HEK293 (cell line): Measurements from ENCODE around the gene PARP15.

ENCODE experiments used
- CTCF ChIA-PET: fragments of 350-600 bp; formaldehyde crosslinking; extraction: SDS; loops from one replicate; lab custom pipeline; 2021; ENCODE audit warnings: antibody characterized with exemption; lab: Yijun Ruan, JAX
- POLR2A ChIA-PET: fragments of 300-600 bp; formaldehyde crosslinking; extraction: SDS; loops from one replicate; lab custom pipeline; 2020; ENCODE audit warnings: antibody characterized with exemption, inconsistent platforms; lab: Yijun Ruan, JAX
- H3K27ac ChIP-seq: fragments of 200-500 bp; sonication (Bioruptor generic); 2 replicates; pipeline ENCODE4 v1.5.1; 2014; ENCODE audit warnings: low read depth, low read length, control low read depth, inconsistent platforms; ENCODE audit errors: extremely low read depth
- H3K36me3 ChIP-seq, 2 experiments: fragments of 200-500 bp in 1 of 2; sonication (Bioruptor generic) in 1 of 2; 1 replicate in 1 of 2; 2 replicates in 1 of 2; pipeline ENCODE4 v1.5.1; 2014 to 2017; ENCODE audit warnings: inconsistent platforms in 2 of 2, low read length in 2 of 2; ENCODE audit not compliant: control insufficient read depth in 2 of 2, insufficient read depth in 1 of 2
- H3K4me1 ChIP-seq: fragments of 200-500 bp; sonication (Bioruptor generic); 2 replicates; pipeline ENCODE4 v1.5.1; 2014; ENCODE audit warnings: mild to moderate bottlenecking, low read length, inconsistent platforms; ENCODE audit not compliant: control insufficient read depth, insufficient read depth
- H3K4me3 ChIP-seq: 2 replicates; pipeline ENCODE4 v1.5.1; 2011; ENCODE audit warnings: low read depth, mild to moderate bottlenecking, control low read depth, low read length, moderate library complexity
- H3K9me3 ChIP-seq: fragments of 200-500 bp; sonication (Bioruptor generic); 2 replicates; pipeline ENCODE4 v1.5.1; 2014; ENCODE audit warnings: low read depth, low read length, inconsistent platforms; ENCODE audit not compliant: control insufficient read depth, insufficient read depth
- AEBP2 ChIP-seq: fragments of 450-650 bp; formaldehyde crosslinking; IDR thresholded peaks from 2 replicates; pipeline ENCODE4 v1.5.1; 2016; ENCODE audit warnings: missing biosample characterization, missing genetic modification characterization, borderline replicate concordance
- BCL11B ChIP-seq: fragments of 450-650 bp; formaldehyde crosslinking; IDR thresholded peaks from 2 replicates; pipeline ENCODE4 v1.5.1; 2016; ENCODE audit warnings: low read depth, missing biosample characterization, missing genetic modification characterization
- FEZF1 ChIP-seq: fragments of 450-650 bp; formaldehyde crosslinking; IDR thresholded peaks from 2 replicates; pipeline ENCODE4 v1.5.1; 2016; ENCODE audit warnings: missing biosample characterization, missing genetic modification characterization
- GLI2 ChIP-seq: fragments of 450-650 bp; formaldehyde crosslinking; IDR thresholded peaks from 2 replicates; pipeline ENCODE4; 2017; ENCODE audit warnings: missing biosample characterization, missing genetic modification characterization, low read depth, borderline replicate concordance
- KLF16 ChIP-seq: fragments of 450-650 bp; formaldehyde crosslinking; IDR thresholded peaks from 2 replicates; pipeline ENCODE4 v1.5.1; 2017; ENCODE audit warnings: missing biosample characterization, missing genetic modification characterization
- SALL2 ChIP-seq: fragments of 450-650 bp; formaldehyde crosslinking; IDR thresholded peaks from 2 replicates; pipeline ENCODE4 v1.5.0; 2017; ENCODE audit warnings: missing biosample characterization, mild to moderate bottlenecking, missing genetic modification characterization, borderline replicate concordance
- ZNF112 ChIP-seq: fragments of 450-650 bp; formaldehyde crosslinking; IDR thresholded peaks from 2 replicates; pipeline ENCODE4 v1.5.0; 2017; ENCODE audit warnings: missing biosample characterization, missing genetic modification characterization
- ZNF121 ChIP-seq: fragments of 450-650 bp; formaldehyde crosslinking; IDR thresholded peaks from 2 replicates; pipeline ENCODE4 v1.5.1; 2016; ENCODE audit warnings: missing biosample characterization, missing genetic modification characterization
- ZNF133 ChIP-seq: fragments of 450-650 bp; formaldehyde crosslinking; IDR thresholded peaks from 2 replicates; pipeline ENCODE4 v1.5.1; 2016; ENCODE audit warnings: missing biosample characterization, missing genetic modification characterization
- ZNF140 ChIP-seq: fragments of 450-650 bp; formaldehyde crosslinking; IDR thresholded peaks from 2 replicates; pipeline ENCODE4 v1.5.1; 2016; ENCODE audit warnings: missing biosample characterization, missing genetic modification characterization
- ZNF174 ChIP-seq: fragments of 450-650 bp; formaldehyde crosslinking; IDR thresholded peaks from 2 replicates; pipeline ENCODE4 v1.5.0; 2017; ENCODE audit warnings: missing biosample characterization, mild to moderate bottlenecking, missing genetic modification characterization
- ZNF266 ChIP-seq: fragments of 450-650 bp; formaldehyde crosslinking; IDR thresholded peaks from 2 replicates; pipeline ENCODE4 v1.5.1; 2016; ENCODE audit warnings: missing biosample characterization, missing genetic modification characterization, low read depth
- ZNF37A ChIP-seq: fragments of 450-650 bp; IDR thresholded peaks from 2 replicates; pipeline ENCODE4 v1.5.1; 2018; ENCODE audit warnings: missing biosample characterization, missing genetic modification characterization
- ZNF529 ChIP-seq: fragments of 450-650 bp; formaldehyde crosslinking; IDR thresholded peaks from 2 replicates; pipeline ENCODE4 v1.5.1; 2017; ENCODE audit warnings: missing genetic modification characterization, missing biosample characterization; ENCODE audit not compliant: insufficient replicate concordance
- ZNF580 ChIP-seq: fragments of 450-650 bp; formaldehyde crosslinking; IDR thresholded peaks from 2 replicates; pipeline ENCODE4 v1.5.1; 2016; ENCODE audit warnings: missing biosample characterization, missing genetic modification characterization
- ZNF707 ChIP-seq: fragments of 450-650 bp; formaldehyde crosslinking; IDR thresholded peaks from 2 replicates; pipeline ENCODE4 v1.5.1; 2016; ENCODE audit warnings: missing biosample characterization, missing genetic modification characterization
- ZNF76 ChIP-seq: fragments of 450-650 bp; formaldehyde crosslinking; IDR thresholded peaks from 2 replicates; pipeline ENCODE4; 2016; ENCODE audit warnings: low read depth, missing biosample characterization, missing genetic modification characterization, borderline replicate concordance
- ZNF791 ChIP-seq: fragments of 450-650 bp; formaldehyde crosslinking; IDR thresholded peaks from 2 replicates; pipeline ENCODE4 v1.5.1; 2016; ENCODE audit warnings: missing biosample characterization, missing genetic modification characterization
- ZNF837 ChIP-seq: fragments of 450-650 bp; formaldehyde crosslinking; IDR thresholded peaks from 2 replicates; pipeline ENCODE4 v1.5.1; 2016; ENCODE audit warnings: missing biosample characterization, missing genetic modification characterization

The PARP15 gene

GRCh38 chr3:122589297-122589696, 11.8 kb downstream of the PARP15 start:
- H3K9me3 ChIP-seq = no peaks in the 10 kb centered on the region
- TF ChIP-seq ZNF76 (tag by site-specific recombination) = no peak
- TF ChIP-seq, all 188 proteins: peak for 0
- H3K4me1 ChIP-seq = no peaks in the 10 kb centered on the region
- no peak overlapping the region for H3K4me3 ChIP-seq
- H3K27ac ChIP-seq = no peak overlapping the region
- no peaks in the 10 kb centered on the region for H3K36me3 ChIP-seq
- POLR2A ChIA-PET = no interaction called here
- CTCF ChIA-PET = no interaction called here

- H3K36me3 ChIP-seq = no peaks in the 10 kb centered on the region
These were observed 13.2 kb downstream of the PARP15 start for GRCh38 chr3:122590610-122591009.

GRCh38 chr3:122594025-122594424, 16.6 kb downstream of the PARP15 start:
- Histone ChIP-seq H3K36me3 (no peaks in the 10 kb centered on the region), H3K27ac (no peak overlapping the region), H3K9me3 (no peaks in the 10 kb centered on the region), H3K4me3 (no peak overlapping the region), H3K4me1 (no peaks in the 10 kb centered on the region)
- CTCF ChIA-PET = no interaction called here
- POLR2A ChIA-PET = no interaction called here
- TF ChIP-seq AEBP2 (tag by site-specific recombination) = no peak
- no peak for TF ChIP-seq ZNF133 (tag by site-specific recombination)
- TF ChIP-seq ZNF266 = no peak
- TF ChIP-seq ZNF580 = no peak
- TF ChIP-seq ZNF707 = no peak
- TF ChIP-seq FEZF1 (tag by site-specific recombination) = no peak
- TF ChIP-seq KLF16 (tag by site-specific recombination) = no peak
- TF ChIP-seq SALL2 (tag by site-specific recombination) = no peak

More at GRCh38 chr3:122590610-122591009, 13.2 kb downstream of the PARP15 start:
- no peak overlapping the region for H3K27ac ChIP-seq
- ChIA-PET POLR2A (no interaction called here), CTCF (interaction anchor here (0.6 kb wide), 1 partner anchor 1922 kb away, joined by 4 read pairs; no protein-coding TSS in a partner anchor)
- H3K9me3 ChIP-seq = no peaks in the 10 kb centered on the region
- no peak for TF ChIP-seq ZNF140 (tag by site-specific recombination)
- H3K4me3 ChIP-seq = no peak overlapping the region
- no peaks in the 10 kb centered on the region for H3K4me1 ChIP-seq

- Histone ChIP-seq H3K9me3 (no peaks in the 10 kb centered on the region), H3K36me3 (no peaks in the 10 kb centered on the region), H3K4me1 (no peaks in the 10 kb centered on the region), H3K27ac (no peak overlapping the region), H3K4me3 (no peak overlapping the region)
- ChIA-PET CTCF (interaction anchor here (0.7 kb wide), 2 partner anchors 20 to 62 kb away, joined by 3 to 4 read pairs; no protein-coding TSS in a partner anchor), POLR2A (no interaction called here)
- no peak for TF ChIP-seq ZNF174 (tag by site-specific recombination)
- TF ChIP-seq ZNF121 = no peak
- TF ChIP-seq ZNF529 (tag by site-specific recombination) = no peak
- no peak for TF ChIP-seq ZNF112
- TF ChIP-seq AEBP2 (tag by site-specific recombination) = no peak
- no peak for TF ChIP-seq ZNF837 (tag by site-specific recombination)
- TF ChIP-seq ZNF791 (tag by site-specific recombination) = no peak
- no peak for TF ChIP-seq GLI2 (tag by site-specific recombination)
- TF ChIP-seq ZNF37A = no peak
- no peak for TF ChIP-seq BCL11B (tag by site-specific recombination)
These were observed 20.7 kb downstream of the PARP15 start for GRCh38 chr3:122598151-122598550.
